ENCODE data around the gene OR2A25. TPM values are rescaled to one million over a fixed set of nuclear protein-coding genes. Genes with fewer than 3 reads are reported as not detected.

Gene OR2A25
- not detected in 2 replicates for total RNA-seq

DNA sequence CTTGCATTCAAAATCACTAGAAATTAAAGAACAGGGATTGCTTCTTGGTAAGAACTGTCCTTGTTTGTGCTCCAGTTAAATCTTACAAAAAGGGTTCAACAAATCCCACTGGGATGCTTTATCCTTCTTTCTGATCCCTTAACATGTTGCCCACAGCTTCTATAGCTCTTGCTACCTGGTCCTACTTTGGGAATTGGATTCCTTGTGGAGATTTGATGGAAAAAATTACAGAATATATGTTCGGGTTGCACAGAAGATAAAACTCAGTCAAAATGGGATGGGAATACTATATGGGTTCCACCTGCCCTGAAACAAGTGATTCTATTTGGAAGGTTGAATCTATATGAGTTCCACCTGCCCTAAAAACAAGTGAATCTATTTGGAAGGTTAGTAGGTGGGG, at the start of gene OR2A25:
Gene OR2A25 (plus strand): TSS at position 301 of the 400 bp plus-strand sequence. CDS start 4,409 bp downstream, outside the sequence.

DNA sequence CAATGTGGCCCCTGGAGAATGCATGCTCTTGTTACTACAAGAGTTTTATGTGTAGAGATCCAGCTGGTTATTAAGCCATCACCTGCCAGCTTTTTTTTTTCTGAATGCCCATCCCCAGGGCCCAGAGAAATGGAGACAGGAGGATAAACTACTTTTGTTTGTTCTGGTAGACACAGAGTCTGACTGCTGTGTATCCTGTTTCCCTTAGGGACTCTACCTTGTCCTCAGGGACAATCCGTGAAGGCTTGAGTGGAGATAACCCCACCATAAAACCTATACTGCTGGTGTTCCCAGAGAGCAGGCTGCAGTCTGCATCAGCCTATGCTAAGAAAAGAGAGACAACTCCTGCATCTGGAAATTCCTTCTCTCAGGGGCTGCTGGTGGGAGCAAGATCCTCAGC, 21.0 kb upstream of the OR2A25 start, which contains the start of gene OR2A5:
Gene OR2A5 (plus strand): TSS at position 301 of the 400 bp plus-strand sequence. CDS start 1,454 bp downstream, outside the sequence.

DNA sequence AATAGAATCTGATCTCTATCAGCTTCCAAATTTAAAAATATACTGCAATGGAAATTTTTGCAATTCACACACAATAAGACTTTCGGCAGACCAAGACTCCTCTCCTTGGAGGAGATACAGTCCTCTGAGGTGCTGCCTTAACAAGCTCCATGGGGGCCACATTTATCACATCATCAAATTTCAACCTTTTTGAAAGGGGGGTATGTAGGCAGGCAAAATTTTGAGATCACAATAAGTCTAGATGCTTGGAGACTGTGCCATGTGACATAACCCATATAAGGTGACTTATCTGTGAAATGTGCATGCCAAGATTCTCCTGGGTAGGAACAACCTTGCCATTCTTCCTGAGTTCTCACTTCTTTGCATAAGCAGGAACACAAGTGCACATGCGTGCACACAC, 16.4 kb downstream of the OR2A25 start, which contains the start of gene OR2A12:
Gene OR2A12 (plus strand): TSS at position 301 of the 400 bp plus-strand sequence. CDS start 8,830 bp downstream, outside the sequence.

GRCh38 chr7:144109283-144109682, 39.7 kb downstream of the OR2A25 start, which contains the start of gene OR2A2:
Gene OR2A2 (plus strand): TSS chr7:144109583. CDS start chr7:144109583, 0 bp downstream.

DNA sequence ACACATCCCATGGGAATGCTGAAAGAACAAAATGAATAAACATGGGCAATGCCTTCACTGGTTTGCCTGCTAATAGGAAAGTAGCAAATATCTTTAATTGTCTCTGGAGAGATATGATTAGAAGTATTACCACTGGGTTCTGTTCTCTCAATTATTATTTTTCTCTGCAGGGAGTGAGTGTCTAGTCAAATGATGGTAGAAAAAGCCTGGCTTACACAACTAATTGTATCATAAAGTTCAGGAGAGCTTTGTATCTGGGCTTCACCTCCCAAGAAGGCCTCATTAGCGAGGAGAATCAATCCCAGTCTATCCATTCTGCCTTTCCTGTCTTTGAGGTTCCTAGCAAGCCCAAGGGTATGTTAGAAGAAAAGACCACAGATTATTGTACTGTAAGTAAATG, 53.3 kb downstream of the OR2A25 start, which contains the start of gene OR2A14:
Gene OR2A14 (plus strand): TSS at position 301 of the 400 bp plus-strand sequence. CDS start 5,937 bp downstream, outside the sequence.

Other genes with a start within 250 kb of the OR2A25 start
- gene TCAF1, start 167.6 kb upstream of the OR2A25 start, total RNA-seq: 62.7 and 85.1 TPM in 2 replicates
- under 0.01 TPM in 1 of 2 replicates, not detected in the other for gene OR2F2, start 134.6 kb upstream of the OR2A25 start, total RNA-seq
- gene OR2F1, start 115.0 kb upstream of the OR2A25 start, total RNA-seq: not detected in 2 replicates
- gene OR6B1, start 69.5 kb upstream of the OR2A25 start, total RNA-seq: not detected in 2 replicates
- not detected in 2 replicates for gene OR2A5, start 20.9 kb upstream of the OR2A25 start, total RNA-seq
- gene OR2A12, start 16.5 kb downstream of the OR2A25 start, total RNA-seq: not detected in 2 replicates
- gene OR2A2, start 39.8 kb downstream of the OR2A25 start, total RNA-seq: not detected in 2 replicates
- gene OR2A14, start 53.4 kb downstream of the OR2A25 start, total RNA-seq: not detected in 2 replicates
- gene CTAGE4, start 113.7 kb downstream of the OR2A25 start, total RNA-seq: 0.19 and 0.28 TPM in 2 replicates
- gene ARHGEF35, start 126.0 kb downstream of the OR2A25 start, total RNA-seq: 0.85 and 1.5 TPM in 2 replicates
- under 0.01 TPM in 1 of 2 replicates, not detected in the other for gene OR2A42, start 169.8 kb downstream of the OR2A25 start, total RNA-seq
- not detected in 2 replicates for gene OR2A7, start 195.0 kb downstream of the OR2A25 start, total RNA-seq
- gene CTAGE8, start 199.5 kb downstream of the OR2A25 start, total RNA-seq: 0.19 TPM in 1 of 2 replicates, not detected in the other
- under 0.01 TPM in 1 of 2 replicates, not detected in the other for gene OR2A1, start 242.6 kb downstream of the OR2A25 start, total RNA-seq

All from regular cardiac myocyte (primary cell).